Measurements from ENCODE around the gene PSRC1. TPM values are rescaled to one million over a fixed set of nuclear protein-coding genes. Genes with fewer than 3 reads are reported as not detected.

PSRC1 gene
- total RNA-seq, 1 donor from 2014 or later: 100 TPM

GRCh38 chr1:109262231-109263055 is 20.5 kb downstream of the PSRC1 start:
- no peak overlapping the region for H3K4me3 Mint-ChIP-seq
- no peaks in the 10 kb centered on the region for H3K9me3 Mint-ChIP-seq
- no peak for DNase-seq (ENCODE audit: low read depth, low spot score)
- H3K4me1 Mint-ChIP-seq: peaks cover 33% of the 10 kb centered on the region
- peaks cover 2% of the 10 kb centered on the region for H3K36me3 Mint-ChIP-seq (ENCODE audit: low read depth)
- no peak overlapping the region for H3K27ac Mint-ChIP-seq (ENCODE audit: unreplicated experiment)
- no peak for TF ChIP-seq CTCF (conservative IDR thresholded peaks at IDR 0.05)
- peaks cover 4% of the 10 kb centered on the region for H3K27me3 Mint-ChIP-seq (ENCODE audit: low read depth)

GRCh38 chr1:109261578-109261977 is 21.4 kb downstream of the PSRC1 start:
- Mint-ChIP-seq H3K4me3 (no peak overlapping the region), H3K36me3 (ENCODE audit: low read depth) (peaks cover 2% of the 10 kb centered on the region), H3K9me3 (no peaks in the 10 kb centered on the region), H3K4me1 (peaks cover 40% of the 10 kb centered on the region), H3K27me3 (ENCODE audit: low read depth) (peaks cover 4% of the 10 kb centered on the region), H3K27ac (ENCODE audit: unreplicated experiment) (no peak overlapping the region)
- DNase-seq (ENCODE audit: low read depth, low spot score): no peak
- no peak for TF ChIP-seq CTCF (conservative IDR thresholded peaks at IDR 0.05)

- Mint-ChIP-seq H3K9me3 (no peaks in the 10 kb centered on the region), H3K4me1 (peaks cover 45% of the 10 kb centered on the region), H3K4me3 (no peak overlapping the region), H3K27ac (ENCODE audit: unreplicated experiment) (no peak overlapping the region), H3K27me3 (ENCODE audit: low read depth) (peaks cover 4% of the 10 kb centered on the region), H3K36me3 (ENCODE audit: low read depth) (peaks cover 4% of the 10 kb centered on the region)
- TF ChIP-seq CTCF (conservative IDR thresholded peaks at IDR 0.05): no peak
- DNase-seq (ENCODE audit: low read depth, low spot score): no peak
These were observed 21.9 kb downstream of the PSRC1 start for GRCh38 chr1:109261006-109261405.

- Mint-ChIP-seq H3K36me3 (ENCODE audit: low read depth) (peaks cover 7% of the 10 kb centered on the region), H3K9me3 (no peaks in the 10 kb centered on the region), H3K4me3 (peak overlapping the region; percentile 87), H3K4me1 (peaks cover 55% of the 10 kb centered on the region), H3K27me3 (ENCODE audit: low read depth) (peaks cover 4% of the 10 kb centered on the region), H3K27ac (ENCODE audit: unreplicated experiment) (peak overlapping the region; percentile 98)
- no peak for TF ChIP-seq CTCF (conservative IDR thresholded peaks at IDR 0.05)
- DNase-seq (ENCODE audit: low read depth, low spot score): no peak
These were observed 23.0 kb downstream of the PSRC1 start for GRCh38 chr1:109259674-109260557.

- Mint-ChIP-seq H3K36me3 (ENCODE audit: low read depth) (peaks cover 7% of the 10 kb centered on the region), H3K4me3 (peak overlapping the region; percentile 87), H3K9me3 (no peaks in the 10 kb centered on the region), H3K27me3 (ENCODE audit: low read depth) (peaks cover 4% of the 10 kb centered on the region), H3K27ac (ENCODE audit: unreplicated experiment) (peak overlapping the region; percentile 98), H3K4me1 (peaks cover 62% of the 10 kb centered on the region)
- no peak for DNase-seq (ENCODE audit: low read depth, low spot score)
- TF ChIP-seq CTCF (conservative IDR thresholded peaks at IDR 0.05): no peak
These were observed 24.2 kb downstream of the PSRC1 start for GRCh38 chr1:109258481-109259466.

All from neural crest cell (in vitro differentiated cells).